HG02763 (cell line): ENCODE data around the gene COG7.

ENCODE experiments used
- ATAC-seq: cut with Tn5 transposase; IDR thresholded peaks from one replicate; pipeline ENCODE4 v1.9.1; 2021; ENCODE audit warnings: mild to moderate bottlenecking, moderate library complexity; ENCODE audit not compliant: unreplicated experiment

COG7 gene

GRCh38 chr16:23365602-23366240 is 87.3 kb downstream of the COG7 start:
- ATAC-seq = no peak

- ATAC-seq = no peak
These were observed 90.3 kb downstream of the COG7 start for GRCh38 chr16:23362460-23363317.

- ATAC-seq = no peak
These were observed 93.8 kb downstream of the COG7 start for GRCh38 chr16:23359092-23359760.

- no peak for ATAC-seq
These were observed 95.2 kb downstream of the COG7 start for GRCh38 chr16:23357761-23358290.

DNA sequence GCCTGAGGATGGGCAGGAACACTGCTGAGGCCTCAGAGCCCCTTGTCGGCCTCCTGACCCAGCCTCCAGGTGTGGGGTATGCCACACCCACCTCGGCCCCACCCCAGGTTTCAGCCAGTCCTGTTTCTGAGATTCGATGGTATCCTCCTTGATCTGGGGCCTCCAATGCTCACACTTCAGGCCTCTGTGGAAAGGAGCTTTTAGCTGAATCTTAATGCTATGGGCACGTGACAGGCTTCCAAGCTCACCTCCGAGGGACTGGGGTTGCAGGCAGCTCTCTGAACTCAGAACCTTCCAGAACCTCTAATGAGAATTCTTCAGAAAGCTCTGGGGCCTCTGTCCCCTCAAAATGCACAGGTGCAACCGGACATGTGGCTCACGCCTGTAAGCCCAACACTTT is 96.0 kb downstream of the COG7 start:
- no peak for ATAC-seq

GRCh38 chr16:23355106-23355670 is 97.8 kb downstream of the COG7 start:
- no peak for ATAC-seq

GRCh38 chr16:23354246-23354645 is 98.7 kb downstream of the COG7 start:
- no peak for ATAC-seq

GRCh38 chr16:23353440-23353839 is 99.5 kb downstream of the COG7 start:
- no peak for ATAC-seq

DNA sequence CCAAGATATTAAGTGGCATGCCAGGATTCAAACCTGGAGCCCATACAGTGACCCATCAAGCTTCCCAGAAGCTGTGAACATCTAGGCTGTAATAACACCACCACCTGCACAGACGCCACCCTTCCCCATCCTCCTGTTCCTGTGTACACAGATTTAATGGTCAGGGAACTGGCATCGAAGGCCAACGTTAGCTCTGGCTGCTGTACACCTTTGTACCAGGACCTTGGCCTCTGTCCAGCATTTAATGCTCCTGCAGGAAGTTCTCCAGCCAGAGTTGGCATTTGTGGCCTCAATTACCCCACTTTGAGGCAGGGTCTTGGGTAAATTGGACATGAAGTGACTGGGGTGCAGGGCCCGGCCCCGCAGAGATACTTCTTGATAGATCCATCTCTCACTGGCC is 101.6 kb downstream of the COG7 start:
- ATAC-seq = no peak

DNA sequence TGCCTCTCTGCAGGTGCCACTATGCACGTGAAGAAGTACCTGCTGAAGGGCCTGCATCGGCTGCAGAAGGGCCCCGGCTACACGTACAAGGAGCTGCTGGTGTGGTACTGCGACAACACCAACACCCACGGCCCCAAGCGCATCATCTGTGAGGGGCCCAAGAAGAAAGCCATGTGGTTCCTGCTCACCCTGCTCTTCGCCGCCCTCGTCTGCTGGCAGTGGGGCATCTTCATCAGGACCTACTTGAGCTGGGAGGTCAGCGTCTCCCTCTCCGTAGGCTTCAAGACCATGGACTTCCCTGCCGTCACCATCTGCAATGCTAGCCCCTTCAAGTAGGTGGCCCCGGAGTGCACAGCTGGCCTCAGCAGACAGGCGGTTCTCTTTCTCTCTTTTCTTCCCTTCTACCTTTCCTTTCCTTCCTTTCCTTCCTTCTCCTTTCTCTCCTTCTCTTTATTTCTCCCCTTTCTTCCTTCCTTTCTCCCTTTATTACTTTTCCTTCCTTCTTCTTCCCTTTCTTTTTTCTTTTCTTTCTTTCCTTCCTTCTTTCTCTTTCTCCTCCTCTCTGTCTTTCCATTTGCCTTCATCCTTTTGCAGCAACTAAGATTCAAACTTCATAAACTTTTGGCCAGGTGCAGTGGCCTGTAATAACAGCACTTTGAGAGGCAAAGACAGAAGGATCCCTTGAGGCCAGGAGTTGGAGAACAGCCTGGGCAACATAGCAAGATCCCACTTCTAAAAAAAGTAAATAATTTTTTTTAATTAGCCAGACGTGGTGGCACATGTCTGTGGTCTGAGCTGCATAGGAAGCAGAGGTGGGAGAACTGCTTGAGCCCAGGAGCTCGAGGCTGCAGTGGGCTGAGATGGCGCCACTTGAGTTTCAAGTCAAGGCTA is 104.2 kb downstream of the COG7 start:
- ATAC-seq = no peak

- ATAC-seq = no peak
These were observed 107.8 kb downstream of the COG7 start for GRCh38 chr16:23345237-23345636.

DNA sequence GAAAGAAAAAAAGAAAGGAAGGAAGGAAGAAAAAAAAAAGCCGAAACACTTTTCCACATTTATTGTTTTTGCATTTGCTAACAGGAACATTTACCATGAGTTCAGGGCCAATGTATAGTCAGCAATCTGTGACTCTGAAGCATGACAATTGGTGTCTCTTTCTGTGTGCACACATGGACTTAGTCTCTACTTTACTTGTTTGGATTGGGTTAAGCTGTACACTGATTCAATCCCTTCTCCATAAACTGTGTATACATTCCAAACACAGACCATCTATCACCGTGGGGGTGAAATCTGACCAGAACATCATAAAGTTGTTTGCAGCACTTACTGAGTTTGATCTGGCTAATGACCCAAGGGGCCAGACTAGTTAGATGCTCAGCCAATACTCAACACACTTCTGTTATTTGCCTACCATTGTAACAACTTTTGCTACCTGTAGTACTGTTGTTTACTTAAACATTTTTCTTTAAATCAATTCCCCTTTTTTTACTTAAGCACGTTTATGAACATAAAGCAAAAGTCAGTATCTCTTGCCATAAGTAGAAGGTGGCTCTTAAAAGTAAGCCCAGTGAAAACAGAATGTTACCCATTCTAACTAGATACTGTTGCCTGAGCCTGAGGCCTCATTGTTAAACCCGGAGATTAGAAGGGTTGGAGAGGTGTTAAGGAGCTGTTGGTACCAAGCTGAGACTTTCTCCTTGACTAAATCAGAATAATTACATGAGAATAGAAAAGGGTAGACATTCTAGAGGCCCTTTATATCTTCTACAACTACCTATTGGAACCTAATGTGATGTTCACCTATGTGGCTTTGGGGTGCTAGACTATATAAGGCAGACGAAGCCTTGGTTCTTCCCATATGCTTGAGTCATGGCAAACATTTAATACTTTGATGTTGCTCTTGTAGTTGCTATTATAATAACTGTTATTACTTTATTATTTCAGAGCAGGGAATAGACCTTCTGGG is 109.1 kb downstream of the COG7 start:
- ATAC-seq = no peak

DNA sequence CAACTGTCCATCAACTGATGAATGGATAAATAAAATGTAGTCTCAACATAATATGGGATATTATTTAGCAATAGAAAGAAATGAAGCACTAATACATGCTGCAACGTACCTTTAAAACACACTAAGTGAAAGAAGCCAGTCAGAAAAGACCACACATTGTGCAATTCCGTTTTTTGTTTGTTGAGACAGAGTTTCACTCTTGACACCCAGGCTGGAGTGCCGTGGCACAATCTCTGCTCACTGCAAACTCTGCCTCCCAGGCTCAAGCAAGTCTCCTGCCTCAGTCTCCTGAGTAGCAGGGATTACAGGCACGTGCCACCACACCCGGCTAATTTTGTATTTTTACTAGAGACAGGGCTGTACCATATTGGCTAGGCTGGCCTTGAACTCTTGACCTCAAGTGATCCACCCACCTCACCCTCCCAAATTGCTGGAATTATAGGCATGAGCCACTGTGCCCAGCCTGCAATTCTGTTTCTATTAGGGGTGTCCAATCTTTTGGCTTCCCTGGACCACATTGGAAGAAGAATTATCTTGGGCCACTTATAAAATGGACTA is 110.8 kb downstream of the COG7 start:
- no peak for ATAC-seq

GRCh38 chr16:23339787-23340186 is 113.2 kb downstream of the COG7 start:
- no peak for ATAC-seq
